PC-3 (cell line): ENCODE results near the gene RFT1. TPM values are rescaled to one million over a fixed set of nuclear protein-coding genes. Genes with fewer than 3 reads are reported as not detected.

Source experiments
- ATAC-seq: fragments of 200-7000 bp; cut with Tn5 transposase; 2 replicates; pipeline ENCODE4 v1.9.1; 2020; ENCODE audit warnings: mild to moderate bottlenecking, moderate library complexity
- BruUV-seq: library from RNA; stranded (reverse); fragments of 400-500 nt; replicated peaks from 2 replicates; lab custom pipeline; 2021; lab: Mats Ljungman, UMichigan
- CTCF ChIA-PET: fragments of 300-600 bp; sonication (Branson Sonifier 250); formaldehyde crosslinking; loops from one replicate; lab custom pipeline; 2022; ENCODE audit warnings: antibody characterized with exemption; lab: Charles Lee
- POLR2A ChIA-PET: fragments of 300-600 bp; sonication (Branson Sonifier 250); formaldehyde crosslinking; loops from one replicate; lab custom pipeline; 2022; ENCODE audit warnings: antibody characterized with exemption; ENCODE audit not compliant: unreplicated experiment; lab: Charles Lee
- DNase-seq: peaks from one replicate; pipeline ENCODE4 v3.0.0-alpha.2; 2015
- H2AFZ ChIP-seq: fragments of 300-600 bp; sonication (generic); 2 replicates; pipeline ENCODE4 v1.6.0; 2016; ENCODE audit warnings: antibody characterized with exemption, low read length
- H3F3A ChIP-seq: fragments of 300-600 bp; sonication (generic); one replicate; pipeline ENCODE4 v1.6.0; 2017; ENCODE audit warnings: antibody characterized with exemption, low read length, control low read depth, mild to moderate bottlenecking; ENCODE audit not compliant: unreplicated experiment
- H3K27ac ChIP-seq: fragments of 300-600 bp; sonication (generic); 2 replicates; pipeline ENCODE4 v1.5.1; 2016; ENCODE audit warnings: mild to moderate bottlenecking, low read length
- H3K27me3 ChIP-seq: fragments of 300-600 bp; sonication (generic); 2 replicates; pipeline ENCODE4 v1.6.1; 2016; ENCODE audit warnings: low read length, mixed read lengths
- H3K36me3 ChIP-seq: fragments of 300-600 bp; sonication (generic); 2 replicates; pipeline ENCODE4 v1.6.1; 2016; ENCODE audit warnings: low read depth, mixed run types, low read length, mixed read lengths
- H3K4me1 ChIP-seq: fragments of 300-600 bp; sonication (generic); 2 replicates; pipeline ENCODE4 v1.5.1; 2016; ENCODE audit warnings: low read length; ENCODE audit not compliant: insufficient read depth
- H3K4me2 ChIP-seq: fragments of 300-600 bp; sonication (generic); 2 replicates; pipeline ENCODE4 v1.6.0; 2016; ENCODE audit warnings: low read length
- H3K4me3 ChIP-seq: fragments of 300-600 bp; sonication (generic); 2 replicates; pipeline ENCODE4 v1.5.1; 2016; ENCODE audit warnings: mild to moderate bottlenecking, low read length, mixed read lengths
- H3K79me2 ChIP-seq: fragments of 300-600 bp; sonication (generic); 2 replicates; pipeline ENCODE4 v1.6.1; 2017; ENCODE audit warnings: low read length, mixed read lengths
- H3K9ac ChIP-seq: fragments of 300-600 bp; sonication (generic); 2 replicates; pipeline ENCODE4 v1.6.0; 2016; ENCODE audit warnings: mild to moderate bottlenecking, low read length
- H3K9me2 ChIP-seq: fragments of 300-600 bp; sonication (generic); replicated peaks from 2 replicates; pipeline ENCODE4 v1.6.1; 2016; ENCODE audit warnings: mixed run types, low read length, mixed read lengths
- H3K9me3 ChIP-seq: fragments of 300-600 bp; sonication (generic); 2 replicates; pipeline ENCODE4 v1.6.1; 2016; ENCODE audit warnings: low read length, mixed read lengths
- H4K20me1 ChIP-seq: fragments of 300-600 bp; sonication (generic); 2 replicates; pipeline ENCODE4 v1.6.1; 2016; ENCODE audit warnings: low read length, mixed read lengths
- EZH2 ChIP-seq: fragments of 300-600 bp; sonication (generic); IDR thresholded peaks from one replicate; pipeline ENCODE4 v1.6.1; 2017; ENCODE audit warnings: antibody characterized with exemption, mild to moderate bottlenecking, low read length; ENCODE audit not compliant: unreplicated experiment
- EZH2phosphoT487 ChIP-seq: fragments of 300-600 bp; sonication (generic); IDR thresholded peaks from 2 replicates; pipeline ENCODE4 v1.6.1; 2018; ENCODE audit warnings: mild to moderate bottlenecking, antibody characterized with exemption, low read length, borderline replicate concordance
- intact Hi-C: fragments of 100-400 bp; cut with micrococcal nuclease; formaldehyde crosslinking; loops from 2 replicates; pipeline ENCODE4 v1.9.0; 2023
- total RNA-seq: library from RNA; depleted of rRNA; stranded (reverse); fragments of >200 nt; gene quantifications from 2 replicates; pipeline ENCODE4 v1.2.3, GENCODE V29; 2014
- TF ChIP-seq, protein P1 (sequence below): fragments of 300-600 bp; sonication (generic); conservative IDR thresholded peaks from 2 replicates; pipeline ENCODE4 v1.5.1; 2017; ENCODE audit warnings: antibody characterized with exemption, low read depth, mild to moderate bottlenecking, low read length

RFT1 gene
- total RNA-seq, 1 experiment from 2014 or later = 24.6 TPM

DNA sequence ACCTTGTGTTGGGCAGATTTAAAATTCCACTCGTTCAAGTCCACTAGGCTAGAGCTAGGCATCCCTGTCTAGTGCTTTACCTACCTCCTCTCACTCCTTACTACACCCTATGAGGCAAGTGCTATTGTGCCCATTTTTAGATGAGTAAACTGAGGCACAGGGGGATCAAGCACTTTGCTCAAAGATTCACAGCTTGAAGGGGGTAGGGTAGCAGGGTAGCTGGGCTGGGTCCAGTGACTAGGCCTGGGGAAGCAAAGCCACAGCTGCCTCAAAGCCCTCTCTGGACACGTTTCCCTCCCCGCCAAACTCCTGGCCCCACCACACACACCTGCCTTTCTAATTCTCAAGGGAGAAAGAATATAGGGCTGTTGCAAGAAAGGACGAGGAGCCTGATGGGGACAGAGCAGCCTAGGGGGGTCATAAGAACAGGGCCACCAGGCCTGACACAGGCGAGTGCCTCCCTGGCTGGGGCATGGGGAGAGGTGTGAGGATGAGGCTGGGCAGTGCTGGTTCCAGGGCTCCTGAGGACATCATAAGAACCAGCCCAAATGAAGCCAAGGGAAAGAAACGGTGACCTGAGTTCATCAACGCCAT, 49.5 kb downstream of the RFT1 start:
- POLR2A ChIA-PET = no interaction called here
- no peak overlapping the region for H2AFZ ChIP-seq
- H3K9me3 ChIP-seq = no peaks in the 10 kb centered on the region
- H3K9ac ChIP-seq = no peak overlapping the region
- no peak overlapping the region for H3K4me3 ChIP-seq
- no TSS peak for BruUV-seq
- H3K27ac ChIP-seq = no peak overlapping the region
- DNase-seq (no peak), ATAC-seq (no peak)
- no peak for TF ChIP-seq EZH2
- no peaks in the 10 kb centered on the region for H3K79me2 ChIP-seq
- H3K36me3 ChIP-seq = no peaks in the 10 kb centered on the region
- intact Hi-C loops = no loop called here
- H3K4me2 ChIP-seq = no peak overlapping the region
- no peaks in the 10 kb centered on the region for H3K4me1 ChIP-seq
- CTCF ChIA-PET = no interaction called here
- H3K9me2 ChIP-seq = no peaks in the 10 kb centered on the region
- H3F3A ChIP-seq = no peaks in the 10 kb centered on the region
- no peaks in the 10 kb centered on the region for H3K27me3 ChIP-seq
- H4K20me1 ChIP-seq = no peaks in the 10 kb centered on the region

DNA sequence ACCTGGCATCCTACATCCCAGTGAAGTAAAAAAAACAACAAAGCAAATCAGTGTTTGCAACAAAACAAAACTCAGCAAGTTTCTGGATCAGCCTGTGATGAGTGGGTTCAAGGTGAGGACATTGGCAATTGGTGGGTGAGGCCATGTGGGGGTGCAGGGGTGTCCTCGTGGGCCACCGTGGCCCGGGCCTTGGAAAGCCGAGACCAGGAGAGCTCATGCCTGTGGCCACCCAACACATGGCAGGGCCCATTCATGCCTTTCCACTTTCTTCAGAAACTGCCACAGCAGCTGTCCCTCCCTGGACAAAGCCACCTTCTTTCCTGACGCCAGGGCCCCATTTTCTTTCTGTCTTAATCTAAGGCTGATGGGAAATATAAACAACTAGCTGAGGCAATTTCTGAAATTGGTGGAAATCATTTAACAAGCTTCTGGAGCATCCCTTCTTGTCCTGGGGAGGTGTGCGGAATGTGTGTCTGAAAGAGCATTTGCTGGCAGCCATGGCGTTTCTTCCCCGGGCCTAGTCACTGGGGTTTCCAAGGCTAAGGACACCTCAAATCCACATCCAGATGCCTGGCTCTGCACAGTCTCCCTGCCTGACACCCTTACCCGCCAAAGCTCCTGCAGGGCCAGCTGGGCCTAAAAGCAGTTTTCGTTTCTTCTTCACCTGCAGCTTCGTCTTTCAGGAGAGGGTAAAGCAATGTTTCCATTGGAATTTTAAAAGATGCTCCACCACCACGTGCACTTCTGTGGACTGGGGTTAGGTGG, 50.3 kb downstream of the RFT1 start:
- ATAC-seq (no peak), DNase-seq (no peak)
- intact Hi-C loops = no loop called here
- Histone ChIP-seq H3K9me2 (no peaks in the 10 kb centered on the region), H3K27ac (no peak overlapping the region), H3K79me2 (no peaks in the 10 kb centered on the region), H3F3A (no peaks in the 10 kb centered on the region), H2AFZ (no peak overlapping the region), H3K9me3 (no peaks in the 10 kb centered on the region), H4K20me1 (no peaks in the 10 kb centered on the region), H3K9ac (no peak overlapping the region), H3K4me1 (no peaks in the 10 kb centered on the region), H3K4me3 (no peak overlapping the region), H3K27me3 (no peaks in the 10 kb centered on the region), H3K36me3 (no peaks in the 10 kb centered on the region), H3K4me2 (no peak overlapping the region)
- BruUV-seq = no TSS peak
- POLR2A ChIA-PET = no interaction called here
- TF ChIP-seq EZH2 = no peak
- TF ChIP-seq, protein P1, sequence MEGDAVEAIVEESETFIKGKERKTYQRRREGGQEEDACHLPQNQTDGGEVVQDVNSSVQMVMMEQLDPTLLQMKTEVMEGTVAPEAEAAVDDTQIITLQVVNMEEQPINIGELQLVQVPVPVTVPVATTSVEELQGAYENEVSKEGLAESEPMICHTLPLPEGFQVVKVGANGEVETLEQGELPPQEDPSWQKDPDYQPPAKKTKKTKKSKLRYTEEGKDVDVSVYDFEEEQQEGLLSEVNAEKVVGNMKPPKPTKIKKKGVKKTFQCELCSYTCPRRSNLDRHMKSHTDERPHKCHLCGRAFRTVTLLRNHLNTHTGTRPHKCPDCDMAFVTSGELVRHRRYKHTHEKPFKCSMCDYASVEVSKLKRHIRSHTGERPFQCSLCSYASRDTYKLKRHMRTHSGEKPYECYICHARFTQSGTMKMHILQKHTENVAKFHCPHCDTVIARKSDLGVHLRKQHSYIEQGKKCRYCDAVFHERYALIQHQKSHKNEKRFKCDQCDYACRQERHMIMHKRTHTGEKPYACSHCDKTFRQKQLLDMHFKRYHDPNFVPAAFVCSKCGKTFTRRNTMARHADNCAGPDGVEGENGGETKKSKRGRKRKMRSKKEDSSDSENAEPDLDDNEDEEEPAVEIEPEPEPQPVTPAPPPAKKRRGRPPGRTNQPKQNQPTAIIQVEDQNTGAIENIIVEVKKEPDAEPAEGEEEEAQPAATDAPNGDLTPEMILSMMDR = no peak
- TF ChIP-seq EZH2phosphoT487 = no peak
- CTCF ChIA-PET = no interaction called here

DNA sequence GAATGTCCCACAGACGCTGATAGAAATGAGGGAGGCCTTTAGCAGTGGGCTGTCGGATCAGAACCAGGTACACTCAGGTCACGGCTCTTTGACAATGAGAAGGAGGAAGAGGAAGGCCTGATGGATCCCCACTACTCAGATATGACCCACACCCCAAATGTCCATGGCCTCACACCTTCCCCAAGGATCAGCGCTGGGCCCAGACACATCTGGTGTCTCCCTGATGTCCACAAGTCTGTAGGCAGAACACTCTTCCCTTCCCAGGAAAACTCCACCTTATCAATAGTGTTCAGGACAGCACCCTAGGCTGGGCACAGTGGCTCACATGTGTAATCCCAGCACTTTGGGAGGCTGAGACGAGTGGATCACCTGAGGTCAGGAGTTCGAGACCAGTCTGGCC, 51.1 kb downstream of the RFT1 start:
- CTCF ChIA-PET = no interaction called here
- H4K20me1 ChIP-seq = no peaks in the 10 kb centered on the region
- no peaks in the 10 kb centered on the region for H3K9me2 ChIP-seq
- no peaks in the 10 kb centered on the region for H3F3A ChIP-seq
- H3K4me3 ChIP-seq = no peak overlapping the region
- no peak for DNase-seq
- no peaks in the 10 kb centered on the region for H3K9me3 ChIP-seq
- ATAC-seq = no peak
- H3K27me3 ChIP-seq = no peaks in the 10 kb centered on the region
- no peak overlapping the region for H2AFZ ChIP-seq
- H3K4me2 ChIP-seq = no peak overlapping the region
- H3K79me2 ChIP-seq = no peaks in the 10 kb centered on the region
- no peak overlapping the region for H3K9ac ChIP-seq
- intact Hi-C loops = no loop called here
- no TSS peak for BruUV-seq
- H3K36me3 ChIP-seq = no peaks in the 10 kb centered on the region
- no peaks in the 10 kb centered on the region for H3K4me1 ChIP-seq
- POLR2A ChIA-PET = no interaction called here
- no peak for TF ChIP-seq EZH2phosphoT487
- TF ChIP-seq EZH2 = no peak
- TF ChIP-seq, protein P1 = no peak
- no peak overlapping the region for H3K27ac ChIP-seq
